ENCODE measurements around the gene PARK7. TPM values are rescaled to one million over a fixed set of nuclear protein-coding genes. Genes with fewer than 3 reads are reported as not detected.

Gene PARK7
- total RNA-seq, 1 experiment from 2014 or later: 448 TPM

DNA sequence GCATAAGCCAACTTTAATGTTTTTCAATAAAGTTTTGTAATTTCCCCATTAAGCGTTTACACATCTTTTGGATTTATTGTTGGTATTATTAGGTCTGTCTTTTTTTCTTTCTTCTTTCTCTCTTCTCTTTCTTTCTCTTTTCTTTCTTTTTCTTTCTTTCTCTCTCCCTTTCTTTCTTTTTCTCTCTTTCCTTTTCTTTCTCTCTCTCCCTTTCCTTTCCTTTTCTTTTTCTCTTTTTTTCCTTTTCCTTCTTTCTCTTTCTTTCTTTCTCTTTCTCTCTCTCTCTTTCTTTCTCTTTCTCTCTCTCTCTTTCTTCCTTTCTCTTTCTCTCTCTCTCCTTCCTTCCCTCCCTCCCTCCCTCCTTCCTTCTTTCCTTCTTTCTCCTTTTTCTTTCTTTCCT lies 33.3 kb downstream of the PARK7 start:
- DNase-seq (ENCODE audit: low read depth, low spot score) (no peak), ATAC-seq (no peak)
- TF ChIP-seq SIN3A (IDR thresholded peaks at IDR 0.05; ENCODE audit: borderline replicate concordance, insufficient read depth, low read depth, low read length): no peak
- TF ChIP-seq TCF7L2 (IDR thresholded peaks at IDR 0.05; ENCODE audit: low read depth, low read length): no peak
- TF ChIP-seq, protein P1, sequence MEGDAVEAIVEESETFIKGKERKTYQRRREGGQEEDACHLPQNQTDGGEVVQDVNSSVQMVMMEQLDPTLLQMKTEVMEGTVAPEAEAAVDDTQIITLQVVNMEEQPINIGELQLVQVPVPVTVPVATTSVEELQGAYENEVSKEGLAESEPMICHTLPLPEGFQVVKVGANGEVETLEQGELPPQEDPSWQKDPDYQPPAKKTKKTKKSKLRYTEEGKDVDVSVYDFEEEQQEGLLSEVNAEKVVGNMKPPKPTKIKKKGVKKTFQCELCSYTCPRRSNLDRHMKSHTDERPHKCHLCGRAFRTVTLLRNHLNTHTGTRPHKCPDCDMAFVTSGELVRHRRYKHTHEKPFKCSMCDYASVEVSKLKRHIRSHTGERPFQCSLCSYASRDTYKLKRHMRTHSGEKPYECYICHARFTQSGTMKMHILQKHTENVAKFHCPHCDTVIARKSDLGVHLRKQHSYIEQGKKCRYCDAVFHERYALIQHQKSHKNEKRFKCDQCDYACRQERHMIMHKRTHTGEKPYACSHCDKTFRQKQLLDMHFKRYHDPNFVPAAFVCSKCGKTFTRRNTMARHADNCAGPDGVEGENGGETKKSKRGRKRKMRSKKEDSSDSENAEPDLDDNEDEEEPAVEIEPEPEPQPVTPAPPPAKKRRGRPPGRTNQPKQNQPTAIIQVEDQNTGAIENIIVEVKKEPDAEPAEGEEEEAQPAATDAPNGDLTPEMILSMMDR (IDR thresholded peaks at IDR 0.05): no peak
- no peak for TF ChIP-seq POLR2AphosphoS5 (IDR thresholded peaks at IDR 0.05; ENCODE audit: low read depth, low read length)
- TF ChIP-seq, protein P2, sequence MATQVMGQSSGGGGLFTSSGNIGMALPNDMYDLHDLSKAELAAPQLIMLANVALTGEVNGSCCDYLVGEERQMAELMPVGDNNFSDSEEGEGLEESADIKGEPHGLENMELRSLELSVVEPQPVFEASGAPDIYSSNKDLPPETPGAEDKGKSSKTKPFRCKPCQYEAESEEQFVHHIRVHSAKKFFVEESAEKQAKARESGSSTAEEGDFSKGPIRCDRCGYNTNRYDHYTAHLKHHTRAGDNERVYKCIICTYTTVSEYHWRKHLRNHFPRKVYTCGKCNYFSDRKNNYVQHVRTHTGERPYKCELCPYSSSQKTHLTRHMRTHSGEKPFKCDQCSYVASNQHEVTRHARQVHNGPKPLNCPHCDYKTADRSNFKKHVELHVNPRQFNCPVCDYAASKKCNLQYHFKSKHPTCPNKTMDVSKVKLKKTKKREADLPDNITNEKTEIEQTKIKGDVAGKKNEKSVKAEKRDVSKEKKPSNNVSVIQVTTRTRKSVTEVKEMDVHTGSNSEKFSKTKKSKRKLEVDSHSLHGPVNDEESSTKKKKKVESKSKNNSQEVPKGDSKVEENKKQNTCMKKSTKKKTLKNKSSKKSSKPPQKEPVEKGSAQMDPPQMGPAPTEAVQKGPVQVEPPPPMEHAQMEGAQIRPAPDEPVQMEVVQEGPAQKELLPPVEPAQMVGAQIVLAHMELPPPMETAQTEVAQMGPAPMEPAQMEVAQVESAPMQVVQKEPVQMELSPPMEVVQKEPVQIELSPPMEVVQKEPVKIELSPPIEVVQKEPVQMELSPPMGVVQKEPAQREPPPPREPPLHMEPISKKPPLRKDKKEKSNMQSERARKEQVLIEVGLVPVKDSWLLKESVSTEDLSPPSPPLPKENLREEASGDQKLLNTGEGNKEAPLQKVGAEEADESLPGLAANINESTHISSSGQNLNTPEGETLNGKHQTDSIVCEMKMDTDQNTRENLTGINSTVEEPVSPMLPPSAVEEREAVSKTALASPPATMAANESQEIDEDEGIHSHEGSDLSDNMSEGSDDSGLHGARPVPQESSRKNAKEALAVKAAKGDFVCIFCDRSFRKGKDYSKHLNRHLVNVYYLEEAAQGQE (IDR thresholded peaks at IDR 0.05; ENCODE audit: insufficient read depth in 1 of 2, low read depth in 2 of 2, low read length in 1 of 2): no peak
- Histone ChIP-seq H3K36me3 (ENCODE audit: control insufficient read depth, insufficient read depth, low read length) (no peaks in the 10 kb centered on the region), H3K4me1 (ENCODE audit: control insufficient read depth, insufficient read depth, low read length) (no peaks in the 10 kb centered on the region), H3K27me3 (ENCODE audit: control insufficient read depth, insufficient read depth, low read length) (no peaks in the 10 kb centered on the region), H3K27ac (ENCODE audit: low read length) (no peak overlapping the region), H3K9me3 (ENCODE audit: control insufficient read depth, insufficient read depth, low read depth, low read length) (no peaks in the 10 kb centered on the region), H3K4me3 (ENCODE audit: low read depth in 2 of 2, low read length in 2 of 2) (no peak overlapping the region)
- ChIA-PET POLR2A (no interaction called here), CTCF (no interaction called here)
- in situ Hi-C loops (cut with HindIII; ENCODE audit: low pct_unique_long_range_greater_than_20kb, low sequenced_read_pairs): no loop called here
- no TSS peak for BruUV-seq (replicated peaks)
- intact Hi-C loops (cut with micrococcal nuclease; ENCODE audit: unreplicated experiment): no loop called here

DNA sequence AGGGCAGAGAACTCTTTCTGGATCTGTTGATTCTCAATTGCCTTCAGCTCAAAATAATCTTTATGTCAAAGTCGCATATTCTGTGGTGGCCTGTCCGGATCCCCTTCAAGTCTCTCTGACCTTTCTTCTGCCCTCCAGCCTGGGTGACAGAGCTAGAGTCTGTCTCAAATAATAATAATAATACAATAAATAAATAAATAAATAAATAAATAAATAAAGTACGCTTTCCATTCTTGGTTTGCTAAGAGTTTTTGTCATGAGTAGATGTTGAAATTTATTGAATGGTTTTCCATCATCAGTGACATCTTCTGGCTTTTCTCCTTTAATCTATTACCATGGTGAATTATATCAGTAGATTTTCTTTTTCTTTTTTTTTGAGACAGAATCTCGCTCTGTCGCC lies 33.9 kb downstream of the PARK7 start:
- Histone ChIP-seq H3K9me3 (ENCODE audit: control insufficient read depth, insufficient read depth, low read depth, low read length) (no peaks in the 10 kb centered on the region), H3K27me3 (ENCODE audit: control insufficient read depth, insufficient read depth, low read length) (no peaks in the 10 kb centered on the region), H3K4me1 (ENCODE audit: control insufficient read depth, insufficient read depth, low read length) (no peaks in the 10 kb centered on the region), H3K36me3 (ENCODE audit: control insufficient read depth, insufficient read depth, low read length) (no peaks in the 10 kb centered on the region), H3K4me3 (ENCODE audit: low read depth in 2 of 2, low read length in 2 of 2) (no peak overlapping the region), H3K27ac (ENCODE audit: low read length) (no peak overlapping the region)
- TF ChIP-seq, protein P1 (IDR thresholded peaks at IDR 0.05): no peak
- TF ChIP-seq, protein P2 (IDR thresholded peaks at IDR 0.05; ENCODE audit: insufficient read depth in 1 of 2, low read depth in 2 of 2, low read length in 1 of 2): no peak
- no peak for TF ChIP-seq SIN3A (IDR thresholded peaks at IDR 0.05; ENCODE audit: borderline replicate concordance, insufficient read depth, low read depth, low read length)
- no peak for TF ChIP-seq POLR2AphosphoS5 (IDR thresholded peaks at IDR 0.05; ENCODE audit: low read depth, low read length)
- no peak for TF ChIP-seq TCF7L2 (IDR thresholded peaks at IDR 0.05; ENCODE audit: low read depth, low read length)
- no peak for ATAC-seq
- CTCF ChIA-PET: no interaction called here
- DNase-seq (ENCODE audit: low read depth, low spot score): no peak
- intact Hi-C loops (cut with micrococcal nuclease; ENCODE audit: unreplicated experiment) (no loop called here), in situ Hi-C loops (cut with HindIII; ENCODE audit: low pct_unique_long_range_greater_than_20kb, low sequenced_read_pairs) (no loop called here)
- POLR2A ChIA-PET: no interaction called here
- no TSS peak for BruUV-seq (replicated peaks)

All from Panc1 (cell line).